Gastrocnemius medialis (tissue), 4 donors: ENCODE measurements around the gene KATNAL1.

Source experiments
- POLR2A ChIP-seq, 2 donors: fragments of 450-650 bp; IDR thresholded peaks; one replicate each; pipeline ENCODE4 v1.6.1; 2017; ENCODE audit warnings: antibody characterized with exemption in 2 of 2, mild to moderate bottlenecking in 2 of 2, moderate library complexity in 2 of 2
- TF ChIP-seq, protein P1 (sequence below), 5 experiments: fragments of 450-650 bp in 3 of 5; fragments of 200-600 bp in 2 of 5; sonication (generic) in 2 of 5; IDR thresholded peaks in 4 of 5; conservative IDR thresholded peaks in 1 of 5; 1 replicate in 4 of 5; 2 replicates in 1 of 5; pipeline ENCODE4 v1.5.1; 2016 to 2019; ENCODE audit warnings: antibody characterized with exemption in 5 of 5, mild to moderate bottlenecking in 3 of 5, moderate library complexity in 3 of 5

DNA sequence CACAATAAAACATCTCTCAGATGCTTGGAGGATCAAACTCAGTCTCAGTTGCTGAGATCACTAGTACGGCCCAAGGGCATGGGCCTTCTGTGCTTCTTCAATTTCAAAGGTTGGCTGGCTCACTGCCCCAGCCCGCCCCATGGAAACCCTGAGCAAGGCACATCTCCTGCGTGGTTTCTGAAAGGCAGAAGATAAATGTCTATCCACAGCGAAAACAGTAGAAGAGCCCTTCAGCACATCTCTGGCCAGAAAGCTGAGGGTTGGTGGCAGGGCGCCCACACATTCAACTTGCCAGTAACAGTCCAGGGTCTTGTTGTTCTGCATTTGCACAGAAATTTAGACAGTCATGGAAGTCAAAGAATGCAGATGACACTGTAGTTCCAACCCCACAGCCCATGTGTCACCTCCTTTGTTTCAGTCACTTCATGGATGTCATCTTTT is 24.0 kb upstream of the KATNAL1 start:
- TF ChIP-seq, protein P1, sequence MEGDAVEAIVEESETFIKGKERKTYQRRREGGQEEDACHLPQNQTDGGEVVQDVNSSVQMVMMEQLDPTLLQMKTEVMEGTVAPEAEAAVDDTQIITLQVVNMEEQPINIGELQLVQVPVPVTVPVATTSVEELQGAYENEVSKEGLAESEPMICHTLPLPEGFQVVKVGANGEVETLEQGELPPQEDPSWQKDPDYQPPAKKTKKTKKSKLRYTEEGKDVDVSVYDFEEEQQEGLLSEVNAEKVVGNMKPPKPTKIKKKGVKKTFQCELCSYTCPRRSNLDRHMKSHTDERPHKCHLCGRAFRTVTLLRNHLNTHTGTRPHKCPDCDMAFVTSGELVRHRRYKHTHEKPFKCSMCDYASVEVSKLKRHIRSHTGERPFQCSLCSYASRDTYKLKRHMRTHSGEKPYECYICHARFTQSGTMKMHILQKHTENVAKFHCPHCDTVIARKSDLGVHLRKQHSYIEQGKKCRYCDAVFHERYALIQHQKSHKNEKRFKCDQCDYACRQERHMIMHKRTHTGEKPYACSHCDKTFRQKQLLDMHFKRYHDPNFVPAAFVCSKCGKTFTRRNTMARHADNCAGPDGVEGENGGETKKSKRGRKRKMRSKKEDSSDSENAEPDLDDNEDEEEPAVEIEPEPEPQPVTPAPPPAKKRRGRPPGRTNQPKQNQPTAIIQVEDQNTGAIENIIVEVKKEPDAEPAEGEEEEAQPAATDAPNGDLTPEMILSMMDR (IDR thresholded peaks at IDR 0.05 in 4 of 5, conservative IDR thresholded peaks at IDR 0.05 in 1 of 5) = no peak
- no peak for TF ChIP-seq POLR2A (IDR thresholded peaks at IDR 0.05)
